GM18505 (cell line): ENCODE data around the gene CDK19.

Experiments used
- ATAC-seq: cut with Tn5 transposase; IDR thresholded peaks from one replicate; pipeline ENCODE4 v1.9.1; 2021; ENCODE audit not compliant: unreplicated experiment
- POLR2A ChIP-seq: IDR thresholded peaks from 4 replicates; pipeline ENCODE4 v1.6.1; 2011; ENCODE audit warnings: borderline replicate concordance; ENCODE audit not compliant: insufficient read depth, insufficient read length; ENCODE audit errors: extremely low read depth

Gene CDK19

GRCh38 chr6:110714143-110714542, 101.1 kb downstream of the CDK19 start:
- no peak for TF ChIP-seq POLR2A
- no peak for ATAC-seq

GRCh38 chr6:110712238-110712637, 103.0 kb downstream of the CDK19 start:
- no peak for TF ChIP-seq POLR2A
- no peak for ATAC-seq

- no peak for ATAC-seq
- TF ChIP-seq POLR2A, result no peak
Measured at GRCh38 chr6:110710115-110710514, 105.2 kb downstream of the CDK19 start.

GRCh38 chr6:110708295-110708950, 106.8 kb downstream of the CDK19 start:
- no peak for ATAC-seq
- no peak for TF ChIP-seq POLR2A

- ATAC-seq, result no peak
- TF ChIP-seq POLR2A, result no peak
Measured at GRCh38 chr6:110705543-110705942, 109.7 kb downstream of the CDK19 start.

- no peak for ATAC-seq
- TF ChIP-seq POLR2A, result no peak
Measured at GRCh38 chr6:110703906-110704594, 111.2 kb downstream of the CDK19 start.

GRCh38 chr6:110703010-110703905, 112.0 kb downstream of the CDK19 start:
- no peak for ATAC-seq
- TF ChIP-seq POLR2A, result no peak

- no peak for TF ChIP-seq POLR2A
- ATAC-seq, result no peak
Measured at GRCh38 chr6:110699780-110700179, 115.5 kb downstream of the CDK19 start.

GRCh38 chr6:110693994-110694393, 121.3 kb downstream of the CDK19 start:
- no peak for ATAC-seq
- TF ChIP-seq POLR2A, result no peak

- no peak for TF ChIP-seq POLR2A
- ATAC-seq, result no peak
Measured at GRCh38 chr6:110693296-110693695, 122.0 kb downstream of the CDK19 start.

- TF ChIP-seq POLR2A, result no peak
- no peak for ATAC-seq
Measured at GRCh38 chr6:110690916-110691315, 124.4 kb downstream of the CDK19 start.

GRCh38 chr6:110690106-110690654, 125.1 kb downstream of the CDK19 start:
- TF ChIP-seq POLR2A, result no peak
- ATAC-seq, result no peak

GRCh38 chr6:110689275-110689935, 125.9 kb downstream of the CDK19 start:
- TF ChIP-seq POLR2A, result no peak
- ATAC-seq, result no peak

- no peak for TF ChIP-seq POLR2A
- no peak for ATAC-seq
Measured at GRCh38 chr6:110688661-110689268, 126.5 kb downstream of the CDK19 start.
